Measurements from ENCODE around the gene UBE2G2. TPM values are rescaled to one million over a fixed set of nuclear protein-coding genes. Genes with fewer than 3 reads are reported as not detected.

Gene UBE2G2
- polyA plus RNA-seq, 1 donor (not counting 4 experiments of a cell fraction or from before 2014, with no cell fraction given), result 106 TPM

DNA sequence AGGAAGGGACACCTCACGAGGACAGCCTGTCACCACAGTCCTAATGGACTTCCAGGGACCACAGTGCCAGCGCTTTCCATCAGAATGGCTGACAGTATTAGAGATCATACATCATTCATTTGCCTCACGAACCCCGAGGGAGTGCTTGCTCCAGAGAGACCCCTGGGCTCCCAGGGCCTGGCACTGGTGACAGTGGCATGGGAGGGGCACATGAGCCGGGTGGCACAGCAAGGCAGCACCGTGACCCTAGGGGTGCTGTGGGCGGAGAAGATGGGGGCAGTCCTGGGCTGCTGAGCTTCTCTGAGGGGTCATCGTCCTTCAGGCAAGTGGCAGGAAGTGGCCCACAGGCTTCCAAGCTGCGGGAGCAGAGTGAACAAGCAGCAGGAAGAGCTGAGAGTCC is 73.9 kb downstream of the UBE2G2 start:
- Histone ChIP-seq H3K9ac (ENCODE audit: control insufficient read depth, extremely low read depth, insufficient read depth, low read length) (no peak overlapping the region), H3K27ac (ENCODE audit: control insufficient read depth, insufficient read depth, low read length) (no peak overlapping the region), H3K9me3 (ENCODE audit: control insufficient read depth, low read depth, low read length) (no peaks in the 10 kb centered on the region), H3K36me3 (ENCODE audit: control insufficient read depth in 2 of 2, extremely low read depth in 1 of 2, insufficient read depth in 2 of 2, low read length in 2 of 2) (no peaks in the 10 kb centered on the region), H3K4me2 (ENCODE audit: control insufficient read depth, extremely low read depth, insufficient read depth, low read depth, low read length) (no peak overlapping the region), H2AFZ (ENCODE audit: control insufficient read depth, low read length) (no peak overlapping the region), H3K4me1 (ENCODE audit: control insufficient read depth, extremely low read depth, insufficient read depth, low read length) (no peaks in the 10 kb centered on the region), H3K79me2 (ENCODE audit: control insufficient read depth, insufficient read depth, low read length) (no peaks in the 10 kb centered on the region), H4K20me1 (ENCODE audit: control insufficient read depth, extremely low read depth, insufficient read depth, low read length) (no peaks in the 10 kb centered on the region), H3K9me1 (ENCODE audit: control insufficient read depth, extremely low read depth, insufficient read depth, low read length) (no peaks in the 10 kb centered on the region), H3K27me3 (ENCODE audit: control insufficient read depth, extremely low read depth, insufficient read depth, low read length) (peaks cover 24% of the 10 kb centered on the region), H3K4me3 (ENCODE audit: control insufficient read depth in 2 of 3, extremely low read depth in 1 of 3, insufficient read depth in 2 of 3, low read depth in 1 of 3, low read length in 3 of 3) (no peak overlapping the region)
- FAIRE-seq (no peak), DNase-seq (ENCODE audit: low read depth, low spot score) (no peak)
- TF ChIP-seq, protein P1, sequence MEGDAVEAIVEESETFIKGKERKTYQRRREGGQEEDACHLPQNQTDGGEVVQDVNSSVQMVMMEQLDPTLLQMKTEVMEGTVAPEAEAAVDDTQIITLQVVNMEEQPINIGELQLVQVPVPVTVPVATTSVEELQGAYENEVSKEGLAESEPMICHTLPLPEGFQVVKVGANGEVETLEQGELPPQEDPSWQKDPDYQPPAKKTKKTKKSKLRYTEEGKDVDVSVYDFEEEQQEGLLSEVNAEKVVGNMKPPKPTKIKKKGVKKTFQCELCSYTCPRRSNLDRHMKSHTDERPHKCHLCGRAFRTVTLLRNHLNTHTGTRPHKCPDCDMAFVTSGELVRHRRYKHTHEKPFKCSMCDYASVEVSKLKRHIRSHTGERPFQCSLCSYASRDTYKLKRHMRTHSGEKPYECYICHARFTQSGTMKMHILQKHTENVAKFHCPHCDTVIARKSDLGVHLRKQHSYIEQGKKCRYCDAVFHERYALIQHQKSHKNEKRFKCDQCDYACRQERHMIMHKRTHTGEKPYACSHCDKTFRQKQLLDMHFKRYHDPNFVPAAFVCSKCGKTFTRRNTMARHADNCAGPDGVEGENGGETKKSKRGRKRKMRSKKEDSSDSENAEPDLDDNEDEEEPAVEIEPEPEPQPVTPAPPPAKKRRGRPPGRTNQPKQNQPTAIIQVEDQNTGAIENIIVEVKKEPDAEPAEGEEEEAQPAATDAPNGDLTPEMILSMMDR (optimal IDR thresholded peaks at IDR 0.05 in 1 of 3, IDR thresholded peaks at IDR 0.05 in 1 of 3, conservative IDR thresholded peaks at IDR 0.05 in 1 of 3; ENCODE audit: extremely low read depth in 1 of 3, insufficient read depth in 2 of 3, low read length in 3 of 3), result no peak
- TF ChIP-seq EZH2 (IDR thresholded peaks at IDR 0.05; ENCODE audit: low read length), result no peak
- dilution Hi-C loops (cut with MboI; ENCODE audit: extremely low pct_ligation_motif_present, low sequenced_read_pairs), result loop anchor here (25.0 kb wide), 1 partner anchor 240 kb away; no protein-coding TSS in a partner anchor

DNA sequence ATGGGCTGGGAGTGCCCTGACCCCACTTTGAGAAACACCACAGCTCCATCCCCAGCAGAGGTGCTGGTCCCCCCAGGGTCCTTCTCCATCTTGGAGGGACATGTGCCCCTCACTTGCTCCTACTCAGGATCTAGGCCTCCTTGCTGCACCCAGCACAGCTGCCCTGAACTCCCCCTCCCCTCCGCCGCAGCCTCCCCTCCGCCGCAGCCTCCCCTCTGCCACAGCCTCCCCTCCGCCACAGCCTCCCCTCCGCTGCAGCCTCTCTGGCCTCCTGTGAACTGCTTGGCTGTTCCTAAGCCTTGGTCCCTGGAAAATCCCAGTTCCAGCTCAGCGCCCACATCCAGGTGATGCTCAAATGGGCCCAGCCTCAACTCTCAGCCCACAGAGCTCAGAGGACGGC is 74.3 kb downstream of the UBE2G2 start:
- H3K4me1 ChIP-seq (ENCODE audit: control insufficient read depth, extremely low read depth, insufficient read depth, low read length), result no peaks in the 10 kb centered on the region
- no peak overlapping the region for H2AFZ ChIP-seq (ENCODE audit: control insufficient read depth, low read length)
- H4K20me1 ChIP-seq (ENCODE audit: control insufficient read depth, extremely low read depth, insufficient read depth, low read length), result no peaks in the 10 kb centered on the region
- TF ChIP-seq EZH2 (IDR thresholded peaks at IDR 0.05; ENCODE audit: low read length), result no peak
- TF ChIP-seq, protein P1 (optimal IDR thresholded peaks at IDR 0.05 in 1 of 3, IDR thresholded peaks at IDR 0.05 in 1 of 3, conservative IDR thresholded peaks at IDR 0.05 in 1 of 3; ENCODE audit: extremely low read depth in 1 of 3, insufficient read depth in 2 of 3, low read length in 3 of 3), result no peak
- H3K27me3 ChIP-seq (ENCODE audit: control insufficient read depth, extremely low read depth, insufficient read depth, low read length), result peaks cover 24% of the 10 kb centered on the region
- dilution Hi-C loops (cut with MboI; ENCODE audit: extremely low pct_ligation_motif_present, low sequenced_read_pairs), result loop anchor here (25.0 kb wide), 1 partner anchor 240 kb away; no protein-coding TSS in a partner anchor
- no peaks in the 10 kb centered on the region for H3K9me1 ChIP-seq (ENCODE audit: control insufficient read depth, extremely low read depth, insufficient read depth, low read length)
- H3K79me2 ChIP-seq (ENCODE audit: control insufficient read depth, insufficient read depth, low read length), result no peaks in the 10 kb centered on the region
- no peaks in the 10 kb centered on the region for H3K9me3 ChIP-seq (ENCODE audit: control insufficient read depth, low read depth, low read length)
- no peak overlapping the region for H3K27ac ChIP-seq (ENCODE audit: control insufficient read depth, insufficient read depth, low read length)
- no peak overlapping the region for H3K4me3 ChIP-seq (ENCODE audit: control insufficient read depth in 2 of 3, extremely low read depth in 1 of 3, insufficient read depth in 2 of 3, low read depth in 1 of 3, low read length in 3 of 3)
- H3K4me2 ChIP-seq (ENCODE audit: control insufficient read depth, extremely low read depth, insufficient read depth, low read depth, low read length), result no peak overlapping the region
- FAIRE-seq (no peak), DNase-seq (ENCODE audit: low read depth, low spot score) (no peak)
- no peak overlapping the region for H3K9ac ChIP-seq (ENCODE audit: control insufficient read depth, extremely low read depth, insufficient read depth, low read length)
- H3K36me3 ChIP-seq (ENCODE audit: control insufficient read depth in 2 of 2, extremely low read depth in 1 of 2, insufficient read depth in 2 of 2, low read length in 2 of 2), result no peaks in the 10 kb centered on the region
